ENCODE measurements around the gene LRRC71. TPM values are rescaled to one million over a fixed set of nuclear protein-coding genes. Genes with fewer than 3 reads are reported as not detected.

The LRRC71 gene
- total and polyA plus RNA-seq, 2 of the 4 experiments (the other 2 are of a cell fraction), result 0.50 TPM; not detected in 1

DNA sequence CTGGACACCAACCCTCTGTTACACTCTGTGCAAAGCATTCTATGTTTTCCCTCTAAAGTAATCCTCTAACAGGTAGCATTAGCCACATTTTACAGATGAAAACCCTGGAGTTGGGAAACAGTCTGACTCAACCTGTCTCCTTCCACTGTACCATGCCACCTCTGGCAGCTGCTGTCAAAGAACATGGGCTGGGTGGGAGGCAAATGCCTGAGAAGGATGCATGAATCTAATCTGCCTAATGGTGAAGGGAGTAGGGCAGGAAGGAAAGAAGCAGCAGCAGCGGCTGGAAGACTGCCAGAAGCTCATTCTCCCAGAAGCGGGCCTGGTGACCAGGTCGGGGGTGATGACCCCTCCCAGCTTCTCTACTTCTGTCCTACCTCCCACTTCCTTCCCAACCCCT lies 21.7 kb downstream of the LRRC71 start:
- Histone ChIP-seq H3K4me1 (ENCODE audit: control insufficient read depth, insufficient read depth, low read length) (no peaks in the 10 kb centered on the region), H3K27me3 (ENCODE audit: control insufficient read depth, insufficient read depth, low read length) (no peaks in the 10 kb centered on the region), H2BK5ac (ENCODE audit: low read depth, low read length, poor library complexity, severe bottlenecking) (no peak overlapping the region), H2AFZ (replicated peaks; ENCODE audit: low read length, poor library complexity) (no peak overlapping the region), H3K27ac (ENCODE audit: insufficient read depth, low read length) (no peak overlapping the region), H4K91ac (ENCODE audit: insufficient read depth, low read depth, low read length) (no peak overlapping the region), H3K79me1 (ENCODE audit: low read depth in 1 of 2, low read length in 2 of 2) (no peaks in the 10 kb centered on the region), H4K20me1 (ENCODE audit: insufficient read depth, low read length) (no peaks in the 10 kb centered on the region; the same call in 1 of the 2 replicates), H2BK20ac (ENCODE audit: low read depth, low read length) (no peak overlapping the region), H4K5ac (ENCODE audit: low read depth, low read length) (no peak overlapping the region), H3K56ac (ENCODE audit: extremely low read depth, insufficient read depth, low read length) (no peak overlapping the region), H3K14ac (replicated peaks; ENCODE audit: low read depth, low read length) (no peak overlapping the region), H3K18ac (ENCODE audit: low read depth, low read length) (no peak overlapping the region), H3K9ac (ENCODE audit: low read depth, low read length) (no peak overlapping the region), H3K4me2 (ENCODE audit: low read depth, low read length) (no peak overlapping the region), H3K9me1 (ENCODE audit: insufficient read depth, low read length) (peaks cover 23% of the 10 kb centered on the region), H2BK15ac (ENCODE audit: low read depth, low read length) (no peak overlapping the region), H2AK9ac (replicated peaks; ENCODE audit: low read depth, low read length, poor library complexity) (no peak overlapping the region), H3K4ac (ENCODE audit: low read depth, low read length) (no peak overlapping the region), H3K4me3 (ENCODE audit: insufficient read depth, low read depth, low read length) (no peak overlapping the region), H4K8ac (ENCODE audit: low read depth in 2 of 2, low read length in 2 of 2) (no peak overlapping the region), H2BK120ac (ENCODE audit: low read depth, low read length) (no peak overlapping the region), H3K23ac (ENCODE audit: low read depth, low read length) (no peak overlapping the region), H3K36me3 (ENCODE audit: control insufficient read depth, insufficient read depth, low read length) (peaks cover 88% of the 10 kb centered on the region), H2AK5ac (ENCODE audit: low read depth, low read length) (no peak overlapping the region), H3K9me3 (ENCODE audit: control insufficient read depth, insufficient read depth, low read length) (no peaks in the 10 kb centered on the region)
- no peak for ATAC-seq (ENCODE audit: low read depth)
- in situ Hi-C loops (cut with MboI; ENCODE audit: low sequenced_read_pairs) (no loop called here), intact Hi-C loops (cut with micrococcal nuclease) (no loop called here), dilution Hi-C loops (cut with HindIII; ENCODE audit: low sequenced_read_pairs, unreplicated experiment) (no loop called here)
- BruUV-seq (replicated peaks), result no TSS peak
- ChIA-PET CTCF (no interaction called here), POLR2A (ENCODE audit: unreplicated experiment) (no interaction called here)
- WGBS, 2 experiments (ENCODE audit: extremely low coverage in 2 of 2, insufficient read length in 1 of 2), result no CpG with 5 or more reads among the region's 3 CpGs
- TF ChIP-seq CHD1 (IDR thresholded peaks at IDR 0.05; ENCODE audit: low read depth, low read length) (no peak), RAD21 (IDR thresholded peaks at IDR 0.05; ENCODE audit: low read length) (no peak), MAFK (IDR thresholded peaks at IDR 0.05; ENCODE audit: low read depth, low read length) (no peak), NFE2L2 (IDR thresholded peaks at IDR 0.05; ENCODE audit: low read depth, low read length) (no peak), CEBPB (IDR thresholded peaks at IDR 0.05; ENCODE audit: low read depth, low read length) (no peak), BHLHE40 (IDR thresholded peaks at IDR 0.05; ENCODE audit: low read depth, low read length) (no peak), FOS (IDR thresholded peaks at IDR 0.05; ENCODE audit: low read depth, low read length) (no peak), SMC3 (IDR thresholded peaks at IDR 0.05; ENCODE audit: low read depth, low read length) (no peak), RCOR1 (IDR thresholded peaks at IDR 0.05; ENCODE audit: insufficient replicate concordance, low read length) (no peak), MXI1 (IDR thresholded peaks at IDR 0.05; ENCODE audit: borderline replicate concordance, low read depth, low read length) (no peak)
- TF ChIP-seq, protein P1, sequence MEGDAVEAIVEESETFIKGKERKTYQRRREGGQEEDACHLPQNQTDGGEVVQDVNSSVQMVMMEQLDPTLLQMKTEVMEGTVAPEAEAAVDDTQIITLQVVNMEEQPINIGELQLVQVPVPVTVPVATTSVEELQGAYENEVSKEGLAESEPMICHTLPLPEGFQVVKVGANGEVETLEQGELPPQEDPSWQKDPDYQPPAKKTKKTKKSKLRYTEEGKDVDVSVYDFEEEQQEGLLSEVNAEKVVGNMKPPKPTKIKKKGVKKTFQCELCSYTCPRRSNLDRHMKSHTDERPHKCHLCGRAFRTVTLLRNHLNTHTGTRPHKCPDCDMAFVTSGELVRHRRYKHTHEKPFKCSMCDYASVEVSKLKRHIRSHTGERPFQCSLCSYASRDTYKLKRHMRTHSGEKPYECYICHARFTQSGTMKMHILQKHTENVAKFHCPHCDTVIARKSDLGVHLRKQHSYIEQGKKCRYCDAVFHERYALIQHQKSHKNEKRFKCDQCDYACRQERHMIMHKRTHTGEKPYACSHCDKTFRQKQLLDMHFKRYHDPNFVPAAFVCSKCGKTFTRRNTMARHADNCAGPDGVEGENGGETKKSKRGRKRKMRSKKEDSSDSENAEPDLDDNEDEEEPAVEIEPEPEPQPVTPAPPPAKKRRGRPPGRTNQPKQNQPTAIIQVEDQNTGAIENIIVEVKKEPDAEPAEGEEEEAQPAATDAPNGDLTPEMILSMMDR (conservative IDR thresholded peaks at IDR 0.05; ENCODE audit: low read depth, low read length), result no peak
- TF ChIP-seq, protein P2, sequence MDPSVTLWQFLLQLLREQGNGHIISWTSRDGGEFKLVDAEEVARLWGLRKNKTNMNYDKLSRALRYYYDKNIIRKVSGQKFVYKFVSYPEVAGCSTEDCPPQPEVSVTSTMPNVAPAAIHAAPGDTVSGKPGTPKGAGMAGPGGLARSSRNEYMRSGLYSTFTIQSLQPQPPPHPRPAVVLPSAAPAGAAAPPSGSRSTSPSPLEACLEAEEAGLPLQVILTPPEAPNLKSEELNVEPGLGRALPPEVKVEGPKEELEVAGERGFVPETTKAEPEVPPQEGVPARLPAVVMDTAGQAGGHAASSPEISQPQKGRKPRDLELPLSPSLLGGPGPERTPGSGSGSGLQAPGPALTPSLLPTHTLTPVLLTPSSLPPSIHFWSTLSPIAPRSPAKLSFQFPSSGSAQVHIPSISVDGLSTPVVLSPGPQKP (IDR thresholded peaks at IDR 0.05; ENCODE audit: borderline replicate concordance, low read depth, low read length), result no peak
- TF ChIP-seq, protein P3, sequence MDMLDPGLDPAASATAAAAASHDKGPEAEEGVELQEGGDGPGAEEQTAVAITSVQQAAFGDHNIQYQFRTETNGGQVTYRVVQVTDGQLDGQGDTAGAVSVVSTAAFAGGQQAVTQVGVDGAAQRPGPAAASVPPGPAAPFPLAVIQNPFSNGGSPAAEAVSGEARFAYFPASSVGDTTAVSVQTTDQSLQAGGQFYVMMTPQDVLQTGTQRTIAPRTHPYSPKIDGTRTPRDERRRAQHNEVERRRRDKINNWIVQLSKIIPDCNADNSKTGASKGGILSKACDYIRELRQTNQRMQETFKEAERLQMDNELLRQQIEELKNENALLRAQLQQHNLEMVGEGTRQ (IDR thresholded peaks at IDR 0.05; ENCODE audit: low read depth, low read length), result no peak
- DNase-seq, result no peak

All from IMR-90 (cell line).